ENCODE measurements around the gene ORC2.
"Not testable (repeated sequence)": the region's sequence is repeated elsewhere in the genome, so short reads cannot be mapped to it uniquely, and the experiment has no call there.

Gene ORC2

GRCh38 chr2:200963124-200963917, at the start of gene ORC2:
TSS of gene ORC2 (minus strand) at chr2:200963660. CDS start at chr2:200958123, 5,537 bp downstream.
- peak; percentile 93 for DNase-seq (ENCODE audit: low read depth)

GRCh38 chr2:201008296-201008829, 44.9 kb upstream of the ORC2 start:
- DNase-seq (ENCODE audit: low read depth) = no peak

DNA sequence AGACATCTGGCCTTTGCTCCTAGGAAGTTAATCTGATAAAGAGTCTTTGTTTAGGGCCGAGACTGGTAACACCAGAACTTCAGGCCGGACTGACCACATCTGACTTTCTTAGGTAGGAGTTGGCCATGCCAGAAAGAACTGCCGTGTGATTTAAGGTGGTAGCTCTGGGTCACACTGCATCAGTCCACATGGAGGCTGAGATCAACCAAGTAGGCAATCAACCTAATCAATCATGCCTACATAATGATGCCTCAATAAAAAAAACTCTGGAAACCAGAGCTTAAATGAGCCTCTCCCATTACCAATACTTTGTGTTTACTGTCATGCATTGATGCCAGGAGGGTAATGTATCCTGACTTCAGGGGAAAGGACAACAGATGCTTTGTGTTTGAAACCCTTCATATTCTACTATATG, 44.1 kb upstream of the ORC2 start:
- DNase-seq (ENCODE audit: low read depth) = no peak

GRCh38 chr2:201006704-201007103, 43.2 kb upstream of the ORC2 start:
- DNase-seq (ENCODE audit: low read depth) = no peak

DNA sequence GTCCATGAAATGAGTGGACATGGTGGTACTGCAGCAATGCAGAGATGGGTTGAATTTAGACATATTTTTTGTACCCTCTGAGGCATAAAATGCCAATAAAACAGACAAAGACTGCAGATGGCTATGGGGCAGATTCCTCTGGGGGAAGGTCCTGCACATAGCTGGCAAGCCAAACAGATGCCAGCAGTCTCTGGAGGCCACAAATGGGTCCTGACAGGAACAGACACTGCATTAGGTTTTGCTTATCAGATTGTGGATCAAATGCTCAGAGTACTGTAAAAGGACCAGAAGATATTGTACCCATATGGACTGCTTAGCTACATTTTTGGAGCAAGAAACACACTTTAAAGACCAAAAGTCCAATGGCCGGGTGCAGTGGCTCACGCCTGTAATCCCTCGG, 40.9 kb upstream of the ORC2 start:
- DNase-seq (ENCODE audit: low read depth) = no peak

DNA sequence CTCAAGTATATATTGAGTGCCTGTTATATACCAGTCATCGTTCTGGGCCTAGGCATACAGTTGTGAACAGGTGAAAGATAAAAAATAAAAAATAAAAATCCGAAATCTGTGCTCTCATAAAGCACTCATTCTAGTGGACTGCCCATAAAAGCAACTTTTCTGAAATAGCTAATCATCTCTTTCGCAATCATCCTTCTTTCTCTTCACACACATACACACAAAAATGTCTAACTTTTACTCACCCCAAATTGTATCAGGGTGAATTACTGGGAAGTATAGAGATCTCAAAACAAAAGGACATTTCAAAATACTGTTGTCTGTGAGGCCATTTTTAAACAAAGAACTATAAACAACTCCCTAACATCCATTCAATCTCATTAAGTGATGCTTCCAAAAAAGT, 29.6 kb upstream of the ORC2 start:
- DNase-seq (ENCODE audit: low read depth) = peak; percentile 59

DNA sequence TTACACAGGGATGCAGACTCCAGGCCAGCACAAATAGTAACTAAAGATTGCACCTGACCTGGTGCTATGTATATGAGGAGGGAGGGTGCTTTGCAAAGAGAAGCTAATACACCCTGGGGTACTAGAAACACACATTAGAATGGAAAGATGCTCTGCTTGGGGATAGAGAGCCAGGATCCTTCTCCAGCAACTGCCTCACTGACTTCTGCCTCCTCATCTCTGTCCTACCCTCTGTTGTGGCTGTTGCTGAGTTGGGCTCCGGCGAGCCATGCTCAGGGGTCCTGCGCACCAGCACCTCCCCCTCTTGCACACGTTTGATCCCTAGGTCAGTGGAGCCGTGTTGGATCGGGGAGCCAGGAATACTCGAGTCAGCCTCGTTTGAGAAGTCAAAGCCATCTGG, 23.7 kb upstream of the ORC2 start:
- DNase-seq (ENCODE audit: low read depth) = no peak

GRCh38 chr2:200985799-200986198, 22.3 kb upstream of the ORC2 start:
- DNase-seq (ENCODE audit: low read depth) = peak; percentile 49

GRCh38 chr2:200976710-200977109, 13.2 kb upstream of the ORC2 start:
- no peak for DNase-seq (ENCODE audit: low read depth)

GRCh38 chr2:200975672-200976071, 12.2 kb upstream of the ORC2 start:
- DNase-seq (ENCODE audit: low read depth) = no peak

DNA sequence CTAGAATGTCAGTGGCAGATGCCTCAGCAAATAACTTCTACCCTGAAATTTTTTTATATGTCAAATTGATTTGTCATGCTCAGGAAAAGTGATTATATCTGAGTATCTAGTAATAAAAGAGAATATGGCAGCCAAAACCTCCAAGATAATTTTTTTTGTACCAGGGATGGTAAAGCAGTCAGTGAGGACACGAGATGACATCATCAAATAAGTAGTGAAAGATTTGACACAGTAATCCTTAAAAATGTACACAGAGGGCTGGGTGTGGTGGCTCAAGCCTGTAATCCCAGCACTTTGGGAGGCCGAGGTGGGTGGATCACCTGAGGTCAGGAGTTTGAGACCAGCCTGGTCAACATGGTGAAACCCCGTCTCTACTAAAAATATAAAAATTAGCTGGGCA, 6.6 kb upstream of the ORC2 start:
- DNase-seq (ENCODE audit: low read depth) = not testable (repeated sequence)

DNA sequence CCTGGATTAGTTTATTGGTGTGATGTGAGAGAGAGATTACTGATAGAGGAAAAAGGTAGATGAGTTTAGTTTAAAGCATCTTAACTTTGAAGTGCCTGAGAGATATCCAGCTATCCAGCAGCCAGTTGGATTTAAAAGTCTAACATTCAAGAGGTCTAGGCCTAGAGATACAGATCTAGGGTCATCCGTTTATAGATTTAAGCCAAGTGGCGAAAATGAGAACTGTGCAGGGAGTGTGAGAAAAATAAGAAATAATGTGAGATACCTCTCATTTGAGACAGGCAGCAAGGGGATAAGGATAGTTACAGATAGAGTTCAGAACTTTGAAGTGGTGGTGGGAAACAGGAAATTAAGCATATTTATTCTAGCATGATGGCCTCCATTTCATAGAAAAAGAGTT, 5.3 kb upstream of the ORC2 start:
- no peak for DNase-seq (ENCODE audit: low read depth)

DNA sequence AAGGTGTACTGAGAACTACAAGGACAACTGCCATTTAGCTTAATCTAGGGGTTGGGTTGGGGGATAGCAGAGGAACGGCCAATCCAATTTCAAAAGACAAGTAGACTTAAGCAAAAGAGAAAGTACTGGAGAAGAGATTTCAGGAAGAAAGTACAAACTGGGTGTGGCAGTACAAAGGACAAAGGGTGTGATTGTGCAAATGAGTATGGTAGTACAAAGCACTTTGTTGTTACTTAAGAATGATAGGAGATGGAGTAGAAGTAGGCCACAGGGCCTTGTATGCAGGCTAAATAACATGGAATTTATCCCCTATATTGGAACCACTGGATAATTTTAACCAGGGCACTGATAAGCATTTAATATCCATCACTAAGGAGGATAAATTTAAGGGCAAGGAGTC, 4.7 kb upstream of the ORC2 start:
- DNase-seq (ENCODE audit: low read depth) = no peak

- DNase-seq (ENCODE audit: low read depth) = peak; percentile 63
Measured at GRCh38 chr2:200966770-200967169, 3.3 kb upstream of the ORC2 start.

DNA sequence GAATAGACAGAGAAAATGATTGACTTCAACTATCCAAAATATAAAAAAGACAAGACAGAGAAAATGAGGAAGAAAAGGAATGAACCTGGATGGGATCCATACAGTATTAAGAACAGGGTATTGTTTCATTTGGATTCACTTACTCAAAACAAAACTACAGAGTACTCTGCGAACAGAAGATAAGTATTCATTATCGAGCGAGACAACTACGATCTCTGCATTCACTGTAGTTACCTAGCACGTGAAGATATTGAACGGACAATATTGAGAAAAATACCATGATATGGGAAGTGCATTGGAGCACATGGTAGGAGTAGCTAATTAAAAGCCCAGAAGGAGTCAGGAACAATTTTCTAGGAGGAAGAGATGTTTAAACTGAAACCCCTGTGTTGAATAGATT, 1.0 kb upstream of the ORC2 start:
- no peak for DNase-seq (ENCODE audit: low read depth)

- not testable (repeated sequence) for DNase-seq (ENCODE audit: low read depth)
Measured at GRCh38 chr2:200963918-200964252, 425 bp upstream of the ORC2 start.

DNA sequence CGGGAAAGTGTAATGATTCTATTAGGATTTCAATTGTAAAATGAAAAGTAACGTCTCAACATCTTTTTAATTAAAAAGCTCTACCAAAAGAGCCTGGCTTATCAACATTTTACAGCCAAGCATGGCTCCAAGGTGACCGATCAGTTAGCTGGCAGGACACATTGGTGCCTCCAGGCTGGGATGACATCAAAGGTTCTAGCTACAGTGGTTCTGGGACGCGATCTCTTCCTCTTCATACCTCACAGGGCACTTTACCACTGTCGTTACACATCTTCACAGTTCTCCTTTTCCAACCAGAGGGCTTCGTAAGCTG, 693 bp downstream of the ORC2 start:
- DNase-seq (ENCODE audit: low read depth) = no peak

DNA sequence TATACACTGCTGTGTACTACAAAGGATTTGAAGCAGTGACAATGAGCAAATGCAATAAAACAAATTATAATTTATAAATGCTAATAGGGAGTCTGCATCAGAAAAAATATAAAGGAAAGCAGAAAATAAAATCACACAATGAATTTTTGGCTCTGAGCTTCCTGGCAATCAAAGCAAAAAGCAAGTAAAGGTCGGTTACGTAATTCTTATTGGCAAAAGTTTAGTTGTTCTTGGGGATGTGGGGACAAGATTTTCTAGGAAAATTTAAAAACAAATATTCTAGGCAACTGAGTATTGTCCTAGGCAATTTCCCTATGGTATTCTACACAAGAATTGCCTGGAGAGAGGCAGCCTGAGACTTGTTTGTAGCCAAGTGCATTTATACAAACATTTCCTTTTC, 1.8 kb downstream of the ORC2 start:
- DNase-seq (ENCODE audit: low read depth) = no peak

DNA sequence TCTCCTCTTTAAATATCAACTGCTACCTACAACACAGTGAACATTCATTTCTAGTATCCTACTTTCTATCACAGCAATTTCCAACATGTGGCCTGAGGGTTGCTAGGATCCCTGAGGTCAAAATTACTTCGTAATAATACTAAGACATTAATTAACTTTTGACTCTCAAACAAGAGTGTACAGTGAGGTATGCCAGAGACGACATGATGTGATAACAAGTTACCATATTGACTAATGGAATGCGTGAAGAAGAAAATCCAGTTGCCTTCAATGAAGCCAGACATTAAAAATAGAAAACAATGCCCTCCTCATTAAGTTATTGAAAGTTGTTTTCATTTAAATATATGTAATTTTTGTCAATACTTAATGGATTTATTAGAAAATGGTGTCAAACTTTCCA, 13.1 kb downstream of the ORC2 start:
- DNase-seq (ENCODE audit: low read depth) = no peak

DNA sequence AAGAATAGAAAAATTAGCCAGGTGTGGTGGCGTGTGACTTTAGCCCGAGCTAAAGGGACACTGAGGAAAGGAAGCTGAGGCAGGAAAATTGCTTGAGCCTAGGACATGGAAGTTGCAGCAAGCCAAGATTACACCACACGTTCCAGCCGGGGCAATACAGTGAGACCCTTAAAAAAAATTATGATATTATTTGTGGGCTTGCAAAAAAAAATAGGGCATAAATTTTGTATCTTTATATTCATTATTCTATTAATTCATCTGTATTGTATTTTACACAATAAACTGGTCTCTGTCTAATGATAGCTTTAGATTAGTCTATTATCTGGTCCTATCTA, 18.1 kb downstream of the ORC2 start:
- no peak for DNase-seq (ENCODE audit: low read depth)

DNA sequence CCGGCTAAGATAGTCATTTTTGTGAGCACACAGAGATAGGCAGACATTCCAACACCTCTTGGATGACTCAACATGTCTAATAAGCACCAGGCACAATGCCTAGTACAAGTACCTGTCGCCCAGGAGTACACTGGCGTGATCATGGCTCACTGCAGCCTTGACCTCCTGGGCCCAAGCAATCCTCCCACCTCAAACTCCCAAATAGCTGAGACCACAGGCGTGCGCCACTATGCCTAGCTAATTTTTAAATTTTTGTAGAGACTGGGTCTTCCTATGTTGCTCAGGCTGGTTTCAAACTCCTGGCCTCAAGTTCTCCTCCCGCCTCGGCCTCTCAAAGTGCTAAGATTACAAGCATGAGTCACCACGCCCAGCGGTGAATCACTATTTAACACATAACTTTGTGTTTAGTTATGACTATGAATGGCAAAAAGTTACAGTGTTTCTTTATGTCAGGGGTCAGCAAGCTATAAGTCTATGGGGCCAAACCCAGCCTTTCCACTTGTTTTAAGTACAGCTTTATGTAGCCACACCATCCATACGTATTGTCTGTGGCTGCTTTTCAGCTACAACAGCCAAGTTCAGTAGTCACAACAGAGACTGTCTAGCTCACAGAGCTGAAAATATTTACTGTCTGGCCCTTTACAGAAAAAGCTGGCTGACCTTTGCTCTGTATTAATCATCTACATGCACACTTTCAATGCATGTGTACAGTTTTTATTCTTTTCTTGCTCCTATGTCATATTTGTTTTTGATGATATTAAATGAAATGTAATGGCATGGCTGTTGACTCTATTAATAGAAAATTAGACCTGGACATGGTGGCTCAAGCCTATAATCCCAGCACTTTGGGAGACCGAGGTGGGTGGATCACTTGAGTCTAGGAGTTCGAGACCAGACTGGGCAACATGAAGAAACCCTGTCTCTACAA, 18.7 kb downstream of the ORC2 start:
- peak; percentile 85 for DNase-seq (ENCODE audit: low read depth)

GRCh38 chr2:200943527-200944105, 19.8 kb downstream of the ORC2 start:
- DNase-seq (ENCODE audit: low read depth) = peak; percentile 43

GRCh38 chr2:200939832-200940231, 23.6 kb downstream of the ORC2 start:
- no peak for DNase-seq (ENCODE audit: low read depth)

Data from amniotic epithelial cell (primary cell).